AG04450 (cell line): Measurements from ENCODE around the gene TCFL5. TPM values are rescaled to one million over a fixed set of nuclear protein-coding genes. Genes with fewer than 3 reads are reported as not detected.

Experiments used
- CTCF ChIA-PET: fragments of 300-600, 350-600 bp; formaldehyde crosslinking; extraction: SDS; loops from one replicate; lab custom pipeline; 2022; ENCODE audit warnings: antibody characterized with exemption, inconsistent platforms; lab: Charles Lee
- POLR2A ChIA-PET: fragments of 350-600 bp; formaldehyde crosslinking; extraction: SDS; loops from one replicate; lab custom pipeline; 2021; ENCODE audit warnings: antibody characterized with exemption, inconsistent platforms; lab: Yijun Ruan, JAX
- DNase-seq: peaks from one replicate; pipeline ENCODE4 v3.0.0-alpha.2; 2011; ENCODE audit warnings: low read depth, low spot score
- H3K27ac ChIP-seq: one replicate; pipeline ENCODE4 v1.5.1; 2012; ENCODE audit warnings: low read depth, low read length, control low read depth
- H3K27me3 ChIP-seq: one replicate; pipeline ENCODE4 v1.6.0; 2012; ENCODE audit warnings: low read length; ENCODE audit not compliant: control insufficient read depth, insufficient read depth
- H3K4me3 ChIP-seq: 2 replicates; pipeline ENCODE4 v1.5.1; 2011; ENCODE audit warnings: mild to moderate bottlenecking, low read depth, low read length, control low read depth
- H3K9me3 ChIP-seq: 2 replicates; pipeline ENCODE4 v1.5.1; 2012; ENCODE audit warnings: low read length; ENCODE audit not compliant: control insufficient read depth, insufficient read depth
- CTCF ChIP-seq: IDR thresholded peaks from 2 replicates; pipeline ENCODE4 v1.5.1; 2011; ENCODE audit warnings: low read depth, low read length, control low read depth, inconsistent platforms
- polyA plus RNA-seq: library from polyadenylated mRNA; depleted of rRNA; stranded (reverse); fragments of >200 nt; gene quantifications from 2 replicates; pipeline ENCODE4 v1.2.3, GENCODE V29; 2011

TCFL5 gene
- polyA plus RNA-seq, 1 experiment, result 9.9 TPM

GRCh38 chr20:62820208-62820961, 41.2 kb downstream of the TCFL5 start:
- CTCF ChIA-PET, result no interaction called here
- Histone ChIP-seq H3K9me3 (no peaks in the 10 kb centered on the region; the same call in 1 of the 2 replicates), H3K27me3 (peaks cover 22% of the 10 kb centered on the region), H3K4me3 (no peak overlapping the region), H3K27ac (no peak overlapping the region)
- DNase-seq, result no peak
- POLR2A ChIA-PET, result no interaction called here
- no peak for TF ChIP-seq CTCF

GRCh38 chr20:62819494-62820174, 42.0 kb downstream of the TCFL5 start:
- ChIA-PET CTCF (no interaction called here), POLR2A (no interaction called here)
- H3K27me3 ChIP-seq, result peaks cover 22% of the 10 kb centered on the region
- no peak overlapping the region for H3K27ac ChIP-seq
- H3K4me3 ChIP-seq, result no peak overlapping the region
- no peak for DNase-seq
- no peaks in the 10 kb centered on the region; the same call in 1 of the 2 replicates for H3K9me3 ChIP-seq
- TF ChIP-seq CTCF, result no peak

GRCh38 chr20:62818592-62819493, 42.8 kb downstream of the TCFL5 start:
- DNase-seq, result no peak
- ChIA-PET POLR2A (no interaction called here), CTCF (no interaction called here)
- Histone ChIP-seq H3K4me3 (no peak overlapping the region), H3K27ac (no peak overlapping the region), H3K9me3 (no peaks in the 10 kb centered on the region; the same call in 1 of the 2 replicates), H3K27me3 (peaks cover 22% of the 10 kb centered on the region)
- no peak for TF ChIP-seq CTCF

- Histone ChIP-seq H3K27me3 (peaks cover 22% of the 10 kb centered on the region), H3K4me3 (no peak overlapping the region), H3K27ac (no peak overlapping the region), H3K9me3 (no peaks in the 10 kb centered on the region; the same call in 1 of the 2 replicates)
- no peak for TF ChIP-seq CTCF
- POLR2A ChIA-PET, result no interaction called here
- CTCF ChIA-PET, result interaction anchor here (1.4 kb wide), 1 partner anchor 10 kb away, joined by 4 read pairs; no protein-coding TSS in a partner anchor
- DNase-seq, result no peak
Observed at GRCh38 chr20:62817975-62818591, 43.5 kb downstream of the TCFL5 start.
